G401 (cell line): Measurements from ENCODE around the gene TOM1L1. TPM values are rescaled to one million over a fixed set of nuclear protein-coding genes. Genes with fewer than 3 reads are reported as not detected.
"Not testable (repeated sequence)": the region's sequence is repeated elsewhere in the genome, so short reads cannot be mapped to it uniquely, and the experiment has no call there.

Source experiments
- DNase-seq: peaks from one replicate; pipeline ENCODE4 v3.0.0-alpha.2; 2015; ENCODE audit warnings: low spot score
- in situ Hi-C: cut with HindIII; loops from 2 replicates; pipeline ENCODE4 v1.10.0; 2016; ENCODE audit warnings: low sequenced_read_pairs, mixed read lengths
- total RNA-seq: library from RNA; depleted of rRNA; stranded (reverse); fragments of >200 nt; shearing (Covaris generic); gene quantifications from 2 replicates; pipeline ENCODE4 v1.2.3, GENCODE V29; 2014; rRNA removed

The TOM1L1 gene, protein sequence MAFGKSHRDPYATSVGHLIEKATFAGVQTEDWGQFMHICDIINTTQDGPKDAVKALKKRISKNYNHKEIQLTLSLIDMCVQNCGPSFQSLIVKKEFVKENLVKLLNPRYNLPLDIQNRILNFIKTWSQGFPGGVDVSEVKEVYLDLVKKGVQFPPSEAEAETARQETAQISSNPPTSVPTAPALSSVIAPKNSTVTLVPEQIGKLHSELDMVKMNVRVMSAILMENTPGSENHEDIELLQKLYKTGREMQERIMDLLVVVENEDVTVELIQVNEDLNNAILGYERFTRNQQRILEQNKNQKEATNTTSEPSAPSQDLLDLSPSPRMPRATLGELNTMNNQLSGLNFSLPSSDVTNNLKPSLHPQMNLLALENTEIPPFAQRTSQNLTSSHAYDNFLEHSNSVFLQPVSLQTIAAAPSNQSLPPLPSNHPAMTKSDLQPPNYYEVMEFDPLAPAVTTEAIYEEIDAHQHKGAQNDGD
- total RNA-seq: 6.1 and 13.8 TPM in 2 replicates

DNA sequence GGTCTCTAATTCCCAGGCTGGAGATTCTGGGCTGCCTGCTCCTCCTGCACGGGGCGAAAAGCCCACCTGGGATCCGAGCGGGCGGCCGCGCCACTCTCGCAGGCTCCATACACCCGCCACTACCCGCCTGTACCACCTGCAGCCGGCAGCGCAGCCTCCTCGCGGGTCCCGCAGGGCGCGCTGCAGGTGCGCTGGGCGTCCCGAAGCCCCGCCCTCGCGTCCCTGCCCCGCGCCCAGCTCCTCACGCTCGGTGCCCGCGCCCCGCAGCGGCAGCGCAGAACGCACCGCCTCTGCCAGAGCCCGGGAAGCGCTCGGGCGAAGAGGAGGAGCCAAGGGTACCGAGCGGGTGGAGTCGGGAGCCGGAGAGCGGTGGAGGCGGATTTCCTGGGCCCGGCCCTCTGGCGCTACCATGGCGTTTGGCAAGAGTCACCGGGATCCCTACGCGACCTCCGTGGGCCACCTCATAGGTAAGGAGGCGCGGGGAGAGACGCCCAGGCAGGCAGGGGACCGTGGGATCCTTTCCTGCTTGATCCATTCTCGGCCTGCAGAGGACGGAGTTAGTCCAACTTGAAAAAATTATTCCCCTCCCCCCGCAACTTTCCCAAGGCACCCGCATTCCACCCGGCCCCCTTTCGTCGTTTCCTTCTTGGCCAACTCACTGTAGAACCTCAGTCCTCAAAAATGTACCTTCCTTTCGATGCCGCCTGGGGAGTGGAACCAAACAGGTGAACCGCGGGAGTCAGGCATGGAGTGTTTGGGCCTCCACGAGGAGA is at the start of gene TOM1L1:
Gene TOM1L1 (plus strand): TSS at position 396 of the 773 bp plus-strand sequence. CDS start 14 bp downstream, at position 410.
- in situ Hi-C loops: loop anchor here (25.0 kb wide), 1 partner anchor 113 kb away; no protein-coding TSS in a partner anchor
- peak; percentile 78 for DNase-seq

DNA sequence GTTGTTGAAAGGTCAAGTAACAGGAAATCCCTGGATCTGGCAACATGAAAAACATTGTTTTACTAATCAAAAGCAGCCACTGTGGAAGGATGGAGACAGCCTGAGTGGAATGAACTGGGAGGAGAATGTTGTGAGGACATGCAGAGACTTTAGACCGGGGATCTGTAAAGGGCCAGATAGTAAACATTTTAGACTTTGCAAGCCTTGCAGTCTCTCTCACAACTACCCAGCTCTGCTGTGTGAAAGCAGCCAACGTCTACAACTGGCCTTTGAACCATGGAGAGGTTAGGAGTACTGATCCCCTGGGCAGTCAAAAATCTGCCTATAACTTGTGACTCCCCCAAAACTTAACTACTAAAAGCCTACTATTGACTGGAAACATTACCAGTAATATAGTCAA is 41.5 kb upstream of the TOM1L1 start:
- in situ Hi-C loops: no loop called here
- no peak for DNase-seq

DNA sequence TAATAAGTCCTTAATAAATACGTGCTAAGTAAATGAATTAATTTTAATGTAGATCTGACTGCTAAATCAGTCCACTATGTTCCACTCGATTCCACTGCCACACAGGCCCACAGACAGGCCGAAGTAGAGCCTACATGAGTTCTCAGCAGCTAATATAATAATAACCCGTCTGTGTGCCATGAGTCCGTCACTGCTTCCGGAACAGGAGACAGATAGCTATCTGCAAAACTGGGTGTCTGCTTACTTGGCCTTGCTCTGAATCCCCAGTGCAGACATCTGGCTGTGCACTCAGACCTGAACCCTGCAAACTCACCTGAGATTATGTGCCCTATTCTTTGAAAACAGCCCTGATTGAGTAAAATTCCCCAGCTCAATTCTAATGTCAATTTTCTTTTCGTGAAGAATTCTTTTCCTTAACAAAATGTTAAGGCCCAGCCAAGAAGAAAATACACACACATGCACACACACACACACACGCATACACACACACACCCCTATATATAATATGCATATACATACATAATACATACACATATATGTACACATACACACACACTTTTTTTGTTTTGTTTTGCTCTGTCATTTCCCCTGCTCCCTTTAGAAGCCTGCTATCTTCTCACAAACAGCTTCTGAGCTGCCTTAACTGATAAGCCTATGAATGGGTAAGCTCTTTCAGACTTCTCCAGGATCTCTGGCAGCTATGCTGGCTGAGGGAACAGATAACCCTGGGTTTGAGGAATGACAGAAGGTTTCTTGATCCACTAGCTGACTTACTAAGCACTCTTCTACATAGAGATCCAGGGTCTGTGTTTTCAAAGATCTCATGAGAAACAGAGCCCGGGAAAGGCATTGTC is 39.8 kb upstream of the TOM1L1 start:
- DNase-seq: no peak
- in situ Hi-C loops: no loop called here

DNA sequence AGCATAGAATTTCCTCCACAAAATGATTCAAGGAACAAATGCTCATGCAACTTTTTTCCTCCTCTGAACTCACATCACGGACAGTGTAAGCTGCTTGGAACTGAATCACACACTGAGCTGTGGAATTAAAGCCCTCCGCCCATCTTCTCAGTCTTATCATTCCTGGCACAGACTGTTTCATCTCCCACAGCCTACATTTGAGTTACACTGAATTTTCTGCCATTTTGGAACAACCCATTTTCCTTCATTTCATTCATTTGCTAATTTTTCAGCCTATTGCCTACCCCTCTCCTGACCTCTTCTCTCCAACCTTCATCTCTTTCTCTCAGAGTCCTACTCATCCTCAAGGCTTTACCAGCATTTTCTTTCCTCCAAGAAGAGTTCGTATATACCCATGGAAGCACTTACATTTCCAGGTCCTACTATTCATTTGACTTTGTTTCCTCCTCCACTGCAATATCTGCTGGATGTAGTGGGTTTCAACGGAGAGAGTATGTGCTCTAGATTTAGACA is 39.1 kb upstream of the TOM1L1 start:
- in situ Hi-C loops: no loop called here
- no peak for DNase-seq

DNA sequence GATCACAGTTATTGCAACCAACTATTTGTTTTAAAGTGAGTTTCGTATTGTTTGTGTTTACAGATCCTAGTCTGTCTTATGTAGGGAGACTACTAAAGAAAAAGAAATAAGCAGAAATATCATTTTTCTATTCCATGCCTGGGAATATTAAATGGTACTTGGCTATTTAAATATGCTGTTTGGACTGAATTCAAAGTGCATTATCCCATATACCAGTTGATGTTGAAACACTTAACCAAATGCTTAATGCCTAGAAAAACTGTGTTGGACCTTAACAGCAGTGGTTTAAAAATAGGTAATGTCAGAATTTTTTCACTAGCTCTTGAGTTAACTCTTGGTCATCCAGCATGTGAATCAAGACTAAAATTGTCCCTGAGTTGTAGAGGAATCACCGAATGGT is 37.5 kb upstream of the TOM1L1 start:
- in situ Hi-C loops: no loop called here
- no peak for DNase-seq

DNA sequence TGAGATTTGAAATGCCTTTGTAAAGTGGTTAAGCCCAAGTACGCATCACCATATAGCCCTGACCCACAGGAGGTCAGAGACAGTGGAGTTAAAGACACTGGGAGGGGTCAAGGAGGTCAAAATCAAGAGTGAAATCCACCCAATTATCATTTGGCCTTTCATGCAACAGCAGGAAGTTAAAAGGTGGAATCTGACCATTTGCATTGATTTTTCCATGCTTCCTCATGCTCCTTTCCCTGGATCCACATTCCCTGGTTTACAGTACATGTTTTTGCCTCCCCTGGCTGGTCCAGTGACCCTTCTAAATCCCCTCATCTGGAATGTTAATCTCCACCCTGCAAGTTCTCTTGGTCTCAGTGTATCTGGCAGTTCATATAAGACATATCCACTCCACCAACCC is 36.6 kb upstream of the TOM1L1 start:
- DNase-seq: no peak

DNA sequence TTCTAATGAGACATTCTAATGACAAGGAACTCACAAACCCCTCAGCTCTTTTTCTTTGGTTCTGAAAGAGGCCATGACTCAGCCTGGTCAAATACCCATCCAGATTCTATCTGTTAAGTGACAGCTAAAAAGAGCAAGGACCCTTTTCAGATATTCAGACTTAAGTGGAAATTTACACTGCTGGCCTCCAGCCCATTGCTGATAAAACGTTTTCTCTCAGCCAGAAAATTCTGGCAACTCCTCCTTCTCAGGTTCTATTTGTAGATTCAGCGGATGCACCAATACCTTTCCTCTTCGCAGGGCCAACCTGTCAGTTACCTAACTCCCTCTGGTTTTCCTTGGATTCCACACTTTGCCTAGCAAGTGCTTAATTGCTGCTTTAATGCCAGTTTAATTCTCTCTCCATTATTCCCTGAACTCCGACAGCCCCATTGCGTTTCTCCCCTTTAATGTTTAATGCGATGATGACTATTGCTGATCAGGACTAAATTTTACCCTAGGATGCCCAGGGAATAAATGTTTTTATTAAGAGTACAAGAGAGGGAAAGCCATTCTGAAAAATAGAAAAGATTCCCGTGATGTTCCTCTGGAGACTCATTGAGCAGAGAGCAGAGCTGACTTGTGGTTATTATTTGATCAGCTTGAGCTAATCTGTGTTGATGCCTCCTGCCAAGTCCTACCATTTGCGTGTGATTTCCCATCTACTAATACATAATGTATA is 35.9 kb upstream of the TOM1L1 start:
- in situ Hi-C loops: no loop called here

More for the DNA sequence above, 36.6 kb upstream of the TOM1L1 start:
- in situ Hi-C loops: no loop called here

DNA sequence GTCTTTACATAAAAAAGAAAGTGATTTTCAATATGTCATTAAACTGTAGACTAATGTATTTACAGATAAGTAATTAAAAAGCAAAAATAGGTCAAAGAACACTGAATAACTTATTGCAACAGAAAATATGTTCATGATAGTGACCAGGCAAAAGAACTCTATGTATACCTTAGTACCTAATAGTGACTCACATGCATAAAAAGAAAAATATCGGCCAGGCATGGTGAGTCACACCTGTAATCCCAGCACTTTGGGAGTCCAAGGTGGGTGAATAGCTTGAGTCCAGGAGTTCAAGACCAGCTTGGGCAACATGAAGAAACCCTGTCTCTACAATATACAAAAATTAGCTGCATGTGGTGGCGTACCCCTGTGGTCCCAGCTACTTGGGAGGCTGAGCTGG is 33.0 kb upstream of the TOM1L1 start:
- in situ Hi-C loops: no loop called here

More for the DNA sequence above, 35.9 kb upstream of the TOM1L1 start:
- DNase-seq: peak; percentile 44

DNA sequence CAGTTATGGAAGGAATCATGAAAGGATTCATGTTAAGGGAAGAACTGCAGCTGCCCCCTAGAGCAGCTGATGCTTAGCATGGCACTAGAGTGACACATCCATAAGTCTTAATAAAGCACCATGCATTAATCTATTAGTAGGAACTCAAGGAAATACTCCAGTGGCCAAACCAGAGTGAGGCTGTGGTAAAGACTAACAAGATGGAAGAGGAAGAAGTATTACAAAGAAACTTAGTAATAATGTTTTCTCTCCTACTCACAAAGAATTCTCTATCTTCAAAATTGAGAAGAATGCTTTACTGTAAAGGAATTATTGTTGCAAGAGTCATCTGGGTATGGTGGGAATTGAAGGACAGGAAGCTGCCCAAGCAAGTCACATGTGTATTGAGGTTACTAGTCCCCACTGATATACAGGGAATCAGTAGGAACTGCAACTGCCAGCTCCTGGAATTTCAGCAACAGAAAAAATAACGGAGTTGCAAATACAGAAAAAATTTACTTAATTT is 29.9 kb upstream of the TOM1L1 start:
- in situ Hi-C loops: no loop called here
- no peak for DNase-seq

More for the DNA sequence above, 33.0 kb upstream of the TOM1L1 start:
- no peak for DNase-seq

DNA sequence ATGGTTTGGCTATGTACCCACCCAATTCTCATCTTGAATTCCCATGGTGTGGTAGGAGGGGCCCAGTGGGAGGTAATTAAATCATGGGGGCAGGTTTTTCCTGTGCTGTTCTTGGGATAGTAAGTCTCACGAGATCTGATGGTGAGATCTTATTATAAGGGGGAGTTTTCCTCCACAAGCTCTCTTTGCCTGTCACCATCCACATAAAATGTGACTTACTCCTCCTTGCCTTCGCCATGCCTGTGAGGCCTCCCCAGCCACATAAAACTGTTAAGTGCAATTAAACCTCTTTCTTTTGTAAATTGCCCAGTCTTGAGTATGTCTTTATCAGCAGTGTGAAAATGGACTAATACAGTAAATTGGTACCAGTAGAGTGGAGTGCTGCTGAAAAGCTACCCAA is 24.7 kb upstream of the TOM1L1 start:
- DNase-seq, in situ Hi-C loops: not testable (repeated sequence)

DNA sequence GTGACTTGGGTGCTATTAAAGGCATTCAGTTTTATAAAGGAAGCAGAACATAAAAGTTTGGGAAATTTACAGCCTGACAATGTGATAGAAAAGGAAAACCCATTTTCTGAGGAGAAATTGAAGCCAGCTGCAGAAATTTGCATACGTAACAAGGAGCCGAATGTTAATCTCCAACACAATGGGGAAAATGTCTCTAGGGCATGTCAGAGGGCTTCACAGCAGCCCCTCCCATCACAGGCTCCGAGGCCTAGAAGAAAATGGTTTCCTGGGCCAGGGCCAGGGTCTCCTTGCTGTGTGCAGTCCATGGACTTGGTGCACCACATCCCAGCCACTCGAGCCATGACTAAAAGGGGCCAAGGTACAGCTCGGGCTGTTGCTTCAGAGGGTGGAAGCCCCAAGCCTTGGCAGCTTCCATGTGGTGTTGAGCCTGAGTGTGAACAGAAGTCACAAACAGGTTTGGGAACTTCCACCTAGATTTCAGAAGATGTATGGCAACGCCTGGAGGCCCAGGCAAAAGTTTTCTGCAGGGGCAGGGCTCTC is 23.9 kb upstream of the TOM1L1 start:
- DNase-seq: no peak
- in situ Hi-C loops: no loop called here

DNA sequence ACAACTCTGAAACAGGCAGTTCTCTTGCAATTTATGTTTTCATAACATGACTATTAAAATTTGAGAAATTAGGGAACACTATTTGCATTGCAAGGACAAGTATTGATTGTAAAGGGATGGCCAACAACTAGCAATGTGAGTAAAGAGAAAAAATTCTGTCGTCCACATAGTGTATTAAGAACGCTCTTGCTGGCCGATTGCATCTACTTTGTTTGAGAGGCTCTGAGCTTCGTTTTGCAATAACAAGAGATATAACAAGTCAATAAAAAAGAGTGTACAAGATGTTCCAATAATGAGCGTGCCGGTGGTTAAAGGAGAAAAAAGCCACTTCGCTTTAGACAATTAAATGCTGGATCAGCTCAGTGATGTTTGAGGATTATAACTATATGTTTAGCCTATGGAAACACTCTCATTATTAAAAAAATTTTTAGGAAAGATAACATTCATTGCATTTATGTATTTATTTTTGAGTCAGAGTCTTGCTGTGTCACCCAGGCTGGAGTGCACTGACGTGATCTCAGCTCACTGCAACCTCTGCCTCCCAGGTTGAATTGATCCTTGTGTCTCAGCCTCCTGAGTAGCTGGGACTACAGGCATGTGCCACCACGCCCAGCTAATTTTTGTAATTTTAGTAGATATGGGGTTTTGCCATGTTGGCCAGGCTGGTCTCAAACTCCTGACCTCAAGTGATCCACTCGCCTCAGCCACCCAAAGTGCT is 19.2 kb upstream of the TOM1L1 start:
- in situ Hi-C loops: no loop called here
- DNase-seq: no peak

DNA sequence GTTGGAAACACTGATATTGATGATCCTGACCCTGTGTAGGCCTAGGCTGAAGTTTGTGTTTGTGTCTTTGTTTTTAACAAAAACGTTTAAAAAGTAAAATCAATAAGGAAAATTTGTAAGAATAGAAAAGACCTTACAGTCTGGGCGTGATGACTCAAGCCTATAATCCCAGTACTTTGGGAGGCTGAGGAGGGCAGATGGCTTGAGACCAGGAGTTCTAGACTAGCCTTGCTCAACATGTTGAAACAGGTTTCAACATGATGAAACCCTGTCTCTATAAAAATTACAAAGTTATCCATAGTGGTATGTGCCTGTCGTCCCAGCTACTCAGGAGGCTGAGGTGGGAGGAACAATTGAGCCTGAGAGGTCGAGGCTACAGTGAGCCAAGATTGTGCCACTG is 18.3 kb upstream of the TOM1L1 start:
- no peak for DNase-seq
- in situ Hi-C loops: no loop called here

DNA sequence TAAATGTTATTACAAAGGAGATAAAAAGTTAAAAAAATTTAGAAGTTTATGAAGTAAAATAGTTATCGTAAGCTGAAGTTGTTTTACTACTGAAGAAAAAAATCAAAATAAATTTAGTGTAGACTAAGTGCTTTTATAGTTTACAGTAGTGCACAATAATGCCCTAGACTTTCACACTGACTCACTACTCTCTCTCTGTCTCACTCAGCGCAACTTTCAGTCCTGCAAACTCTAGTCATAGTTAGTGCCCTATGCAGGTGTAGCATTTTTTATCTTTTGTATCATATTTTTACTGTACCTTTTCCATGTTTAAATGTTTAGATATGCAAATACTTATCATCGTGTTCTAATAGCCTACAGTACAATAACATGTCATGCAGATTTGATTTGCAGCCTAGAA is 17.7 kb upstream of the TOM1L1 start:
- DNase-seq: no peak
- in situ Hi-C loops: no loop called here

DNA sequence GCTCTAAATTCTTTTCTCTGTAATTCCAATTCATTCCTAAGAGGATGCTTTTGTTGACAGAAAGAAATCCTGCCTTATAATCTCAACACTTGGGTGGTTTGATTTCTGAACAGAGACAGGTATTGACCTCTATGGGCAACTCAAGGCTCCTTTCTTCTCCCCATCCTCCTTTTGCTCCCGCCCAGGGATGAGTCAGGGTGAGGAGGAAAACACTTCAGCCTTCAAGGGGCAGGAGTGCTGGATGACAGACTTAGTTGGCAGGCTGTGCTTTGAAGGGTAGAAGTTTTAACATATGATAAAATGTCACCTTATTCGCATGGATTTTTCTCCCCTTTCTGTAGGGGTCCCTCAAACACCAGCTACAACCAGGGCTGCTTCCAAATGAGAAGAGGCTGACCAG is 16.7 kb upstream of the TOM1L1 start:
- in situ Hi-C loops: no loop called here
- DNase-seq: no peak

DNA sequence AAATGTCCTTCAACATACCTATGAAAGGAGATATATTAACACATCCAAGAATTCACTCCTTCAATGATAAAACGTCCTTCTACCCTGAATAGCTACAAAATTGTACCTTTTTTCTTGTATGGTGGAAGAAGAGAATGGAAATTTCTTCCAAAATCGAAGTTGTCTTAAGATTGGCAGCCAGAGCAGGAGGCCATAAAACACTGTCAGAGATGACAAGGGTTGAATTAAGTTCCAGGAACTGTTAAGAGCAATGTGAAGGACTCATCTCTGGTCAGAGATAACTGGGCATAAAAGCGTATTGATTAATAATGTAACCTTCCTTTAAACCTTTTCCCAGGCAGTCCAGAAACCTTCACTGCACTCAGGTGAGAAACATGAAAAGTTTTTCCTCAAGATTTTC is 12.9 kb upstream of the TOM1L1 start:
- in situ Hi-C loops: no loop called here
- no peak for DNase-seq

DNA sequence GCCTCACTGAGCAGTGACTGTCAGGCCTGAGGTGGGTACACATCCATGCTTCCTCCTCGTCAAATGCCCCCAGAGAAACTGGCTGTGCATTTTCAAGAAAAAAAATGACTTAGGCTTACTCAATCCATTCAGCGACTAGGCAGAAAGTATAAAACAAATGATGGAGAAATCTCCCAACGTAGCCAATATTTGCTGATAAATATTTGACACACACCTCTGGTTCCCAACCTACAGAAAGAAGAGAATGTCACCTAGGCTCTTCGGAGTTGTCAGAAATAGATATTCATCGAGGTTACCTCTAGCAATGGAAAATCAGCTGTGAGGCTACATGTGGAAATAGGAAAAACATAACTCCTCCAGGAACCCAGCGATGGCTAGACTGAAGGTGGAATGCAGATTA is 12.4 kb upstream of the TOM1L1 start:
- no peak for DNase-seq
- in situ Hi-C loops: no loop called here
